SK-N-SH (cell line): ENCODE measurements around the gene TSKS. TPM values are rescaled to one million over a fixed set of nuclear protein-coding genes. Genes with fewer than 3 reads are reported as not detected.

Experiments
- CTCF ChIA-PET: fragments of 300-600, 350-600 bp; formaldehyde crosslinking; extraction: SDS; loops from one replicate; lab custom pipeline; 2021; lab: Yijun Ruan, JAX
- POLR2A ChIA-PET: fragments of 350-600 bp; sonication (Branson Sonifier 250); formaldehyde crosslinking; extraction: SDS; loops from one replicate; lab custom pipeline; 2020; ENCODE audit warnings: antibody characterized with exemption, inconsistent platforms; lab: Yijun Ruan, JAX
- DNase-seq: peaks from one replicate; pipeline ENCODE4 v3.0.0; 2012
- H2AFZ ChIP-seq: fragments of 200-600 bp; sonication (generic); 2 replicates; pipeline ENCODE4 v1.8.1; 2016; ENCODE audit warnings: antibody characterized with exemption, mild to moderate bottlenecking, low read depth
- H3F3A ChIP-seq: fragments of 200-600 bp; sonication (generic); replicated peaks from 2 replicates; pipeline ENCODE3; 2016; ENCODE audit warnings: antibody characterized with exemption, mild to moderate bottlenecking; ENCODE audit not compliant: insufficient read depth
- H3K27ac ChIP-seq, 2 experiments: fragments of 200-500 bp in 1 of 2; fragments of 200-600 bp in 1 of 2; sonication (Bioruptor generic) in 1 of 2; sonication (generic), shearing (Covaris generic) in 1 of 2; 2 replicates each; pipeline versions ENCODE4 v1.5.1 to v1.6.1; 2014 to 2016; ENCODE audit warnings: low read depth in 2 of 2, inconsistent platforms in 1 of 2, low read length in 1 of 2, mild to moderate bottlenecking in 1 of 2, mixed read lengths in 1 of 2
- H3K27me3 ChIP-seq: fragments of 200-600 bp; sonication (generic), shearing (Covaris generic); 2 replicates; pipeline ENCODE4 v1.6.1; 2016; ENCODE audit warnings: mixed run types; ENCODE audit not compliant: insufficient read depth
- H3K36me3 ChIP-seq, 2 experiments: fragments of 200-500 bp in 1 of 2; fragments of 200-600 bp in 1 of 2; sonication (Bioruptor generic) in 1 of 2; sonication (generic) in 1 of 2; replicated peaks in 1 of 2; 2 replicates each; pipeline versions ENCODE3 to v1.5.1; 2014 to 2016; ENCODE audit warnings: low read length in 1 of 2, mild to moderate bottlenecking in 1 of 2; ENCODE audit not compliant: insufficient read depth in 2 of 2, control insufficient read depth in 1 of 2
- H3K4me1 ChIP-seq, 2 experiments: fragments of 200-500 bp in 1 of 2; fragments of 200-600 bp in 1 of 2; sonication (Bioruptor generic) in 1 of 2; sonication (generic), shearing (Covaris generic) in 1 of 2; 2 replicates each; pipeline versions ENCODE4 v1.5.1 to v1.6.1; 2014 to 2016; ENCODE audit warnings: low read depth in 1 of 2, low read length in 1 of 2, mixed run types in 1 of 2; ENCODE audit not compliant: insufficient read depth in 2 of 2, control insufficient read depth in 1 of 2
- H3K4me2 ChIP-seq: fragments of 200-600 bp; sonication (generic), shearing (Covaris generic); 2 replicates; pipeline ENCODE4 v1.6.1; 2017; ENCODE audit warnings: mixed run types
- H3K4me3 ChIP-seq, 2 experiments: fragments of 200-500 bp in 1 of 2; fragments of 200-600 bp in 1 of 2; sonication (Bioruptor generic) in 1 of 2; sonication (generic), shearing (Covaris generic) in 1 of 2; 2 replicates each; pipeline versions ENCODE4 v1.5.1 to v1.8.1; 2014 to 2016; ENCODE audit warnings: low read depth in 2 of 2, inconsistent platforms in 1 of 2, low read length in 1 of 2, mild to moderate bottlenecking in 1 of 2, mixed read lengths in 1 of 2, moderate library complexity in 1 of 2
- H3K79me2 ChIP-seq: fragments of 200-600 bp; sonication (generic); 2 replicates; pipeline ENCODE4 v1.8.1; 2017; ENCODE audit warnings: mild to moderate bottlenecking; ENCODE audit not compliant: insufficient read depth
- H3K9ac ChIP-seq: fragments of 200-600 bp; sonication (generic); 2 replicates; pipeline ENCODE4 v1.6.1; 2017; ENCODE audit warnings: mixed run types
- H3K9me2 ChIP-seq: fragments of 200-600 bp; sonication (generic); 2 replicates; pipeline ENCODE4 v1.6.1; 2017; ENCODE audit warnings: mixed run types
- H3K9me3 ChIP-seq: fragments of 200-600 bp; sonication (generic); 2 replicates; pipeline ENCODE4 v1.6.1; 2017; ENCODE audit warnings: mixed run types, mild to moderate bottlenecking, moderate library complexity
- H4K20me1 ChIP-seq: fragments of 200-600 bp; sonication (generic); 2 replicates; pipeline ENCODE4 v1.6.1; 2017; ENCODE audit warnings: mild to moderate bottlenecking, mixed run types; ENCODE audit not compliant: insufficient read depth
- CHD2 ChIP-seq: fragments of 150-350 bp; IDR thresholded peaks from 2 replicates; pipeline ENCODE4 v1.6.1; 2018; ENCODE audit warnings: low read length; ENCODE audit not compliant: partially characterized antibody
- EP300 ChIP-seq, 2 experiments: IDR thresholded peaks; 2 replicates each; pipeline versions ENCODE4 v1.4.0 to v1.6.1; 2012; ENCODE audit warnings: borderline replicate concordance in 1 of 2, low read depth in 1 of 2, low read length in 1 of 2
- FOSL2 ChIP-seq: IDR thresholded peaks from 2 replicates; pipeline ENCODE4 v1.4.0; 2012; ENCODE audit warnings: low read depth, mild to moderate bottlenecking, moderate library complexity, borderline replicate concordance
- FOXJ3 ChIP-seq: sonication (generic); formaldehyde crosslinking; IDR thresholded peaks from 2 replicates; pipeline ENCODE4 v1.5.1; 2020; ENCODE audit warnings: mild to moderate bottlenecking, missing genetic modification reagents
- GABPA ChIP-seq: IDR thresholded peaks from 2 replicates; pipeline ENCODE4 v1.4.0; 2012; ENCODE audit warnings: low read depth, mild to moderate bottlenecking
- GATA2 ChIP-seq: sonication (generic); formaldehyde crosslinking; IDR thresholded peaks from 2 replicates; pipeline ENCODE4 v1.5.0; 2020; ENCODE audit warnings: mild to moderate bottlenecking, missing genetic modification reagents
- JUND ChIP-seq: IDR thresholded peaks from 2 replicates; pipeline ENCODE4 v1.4.0; 2012
- MAX ChIP-seq: IDR thresholded peaks from 2 replicates; pipeline ENCODE4 v1.4.0; 2012; ENCODE audit warnings: low read depth
- MEF2A ChIP-seq: IDR thresholded peaks from 2 replicates; pipeline ENCODE4 v1.4.0; 2012; ENCODE audit warnings: low read depth, borderline replicate concordance
- MXI1 ChIP-seq: IDR thresholded peaks from 2 replicates; pipeline ENCODE4 v1.6.1; 2012; ENCODE audit warnings: mild to moderate bottlenecking, low read depth, low read length, improper control_type of control experiment
- NRF1 ChIP-seq: IDR thresholded peaks from 2 replicates; pipeline ENCODE4 v1.6.1; 2012; ENCODE audit warnings: low read depth, mild to moderate bottlenecking, low read length
- PBX3 ChIP-seq: IDR thresholded peaks from 2 replicates; pipeline ENCODE4; 2012
- POLR2AphosphoS5 ChIP-seq: IDR thresholded peaks from 2 replicates; pipeline ENCODE4 v1.6.1; 2012; ENCODE audit warnings: low read depth, low read length
- RAD21 ChIP-seq: IDR thresholded peaks from 2 replicates; pipeline ENCODE4 v1.6.1; 2012; ENCODE audit warnings: mild to moderate bottlenecking, low read length
- RCOR1 ChIP-seq: fragments of 150-350 bp; IDR thresholded peaks from 2 replicates; pipeline ENCODE4 v1.6.1; 2017; ENCODE audit warnings: antibody characterized with exemption, low read length
- REST ChIP-seq: IDR thresholded peaks from 2 replicates; pipeline ENCODE4 v1.6.1; 2012; ENCODE audit warnings: mild to moderate bottlenecking, low read depth, low read length, moderate library complexity
- RFX5 ChIP-seq: IDR thresholded peaks from 2 replicates; pipeline ENCODE4 v1.6.1; 2012; ENCODE audit warnings: mild to moderate bottlenecking, improper control_type of control experiment, low read length
- TAF1 ChIP-seq: IDR thresholded peaks from 2 replicates; pipeline ENCODE4 v1.6.1; 2012; ENCODE audit warnings: low read depth, mild to moderate bottlenecking, low read length, moderate library complexity, borderline replicate concordance
- TCF12 ChIP-seq: IDR thresholded peaks from 2 replicates; pipeline ENCODE4 v1.4.0; 2012
- TEAD4 ChIP-seq: IDR thresholded peaks from 2 replicates; pipeline ENCODE4 v1.4.0; 2012; ENCODE audit warnings: mild to moderate bottlenecking, borderline replicate concordance; ENCODE audit not compliant: insufficient read depth
- USF1 ChIP-seq: IDR thresholded peaks from 2 replicates; pipeline ENCODE4 v1.4.0; 2012; ENCODE audit warnings: low read depth, borderline replicate concordance
- USF2 ChIP-seq: fragments of 150-350 bp; IDR thresholded peaks from 2 replicates; pipeline ENCODE4 v1.6.1; 2017; ENCODE audit warnings: antibody characterized with exemption, low read length, low read depth, borderline replicate concordance
- YY1 ChIP-seq: IDR thresholded peaks from 2 replicates; pipeline ENCODE4 v1.4.0; 2012; ENCODE audit warnings: low read depth, mild to moderate bottlenecking
- ZBTB33 ChIP-seq: IDR thresholded peaks from 2 replicates; pipeline ENCODE4 v1.4.0; 2012; ENCODE audit warnings: low read depth, borderline replicate concordance
- WGBS: methylation state at CpG from one replicate; pipeline ENCODE4 v1.1.6; 2017; ENCODE audit warnings: low lambda C conversion rate; 5-methylcytosine and 5-hydroxymethylcytosine counted together
- polyA plus RNA-seq, 3 experiments: library from polyadenylated mRNA; depleted of rRNA; stranded (reverse); fragments of >200 nt; gene quantifications; 2 replicates each; pipeline ENCODE4 v1.2.3, GENCODE V29; 2012

Gene TSKS
- polyA plus RNA-seq, 1 of the 3 experiments (the other 2 are of a cell fraction), result not detected

GRCh38 chr19:49691243-49692146 is 71.6 kb downstream of the TSKS start:
- no peaks in the 10 kb centered on the region for H3K9me3 ChIP-seq
- H3K4me3 ChIP-seq, result peak overlapping the region; percentile 77 to 81
- no peaks in the 10 kb centered on the region for H4K20me1 ChIP-seq
- CTCF ChIA-PET, result interaction anchor here (0.6 to 8.0 kb wide), 10 partner anchors 10 to 121 kb away, joined by 3 to 75 read pairs (median 4); partner anchors contain the start of genes FUZ and PRMT1
- peak overlapping the region; percentile 81 for H2AFZ ChIP-seq
- 17% methylated on average over 25 of the region's 39 CpGs for WGBS
- peaks cover 27% of the 10 kb centered on the region for H3K79me2 ChIP-seq
- POLR2A ChIA-PET, result interaction anchor here (0.6 to 3.2 kb wide), 6 partner anchors 11 to 174 kb away, joined by 3 to 11 read pairs (median 4); partner anchors contain the start of gene PRMT1
- H3K9ac ChIP-seq, result peak overlapping the region; percentile 71
- peaks cover 15% of the 10 kb centered on the region for H3F3A ChIP-seq
- H3K27me3 ChIP-seq, result no peaks in the 10 kb centered on the region
- H3K4me1 ChIP-seq, result peaks cover 6 to 28% of the 10 kb centered on the region in 2 experiments; a peak in 2 of 4 replicates
- peak overlapping the region; percentile 60 to 95; a peak in 3 of 4 replicates for H3K27ac ChIP-seq
- H3K9me2 ChIP-seq, result no peaks in the 10 kb centered on the region
- peak overlapping the region; percentile 95 for H3K4me2 ChIP-seq
- DNase-seq, result peak; percentile 91
- H3K36me3 ChIP-seq, result peaks cover 15 to 20% of the 10 kb centered on the region in 2 experiments
- TF ChIP-seq PBX3 (no peak), MXI1 (0 out of 2 replicates have a peak, but pooled peaks have one; percentile 15), POLR2AphosphoS5 (no peak), TEAD4 (no peak), EP300 (IDR thresholded peaks at IDR 0.05; ENCODE audit: borderline replicate concordance in 1 of 2, low read depth in 1 of 2, low read length in 1 of 2) (no peak), TCF12 (no peak), YY1 (no peak), RFX5 (no peak), ZBTB33 (no peak), RAD21 (no peak), CHD2 (peak; percentile 93), MAX (peak; percentile 95), GATA2 (CRISPR knock-in tag) (no peak), TAF1 (0 out of 2 replicates have a peak, but pooled peaks have one; percentile 27), JUND (no peak), FOXJ3 (no peak), GABPA (no peak), FOSL2 (no peak), NRF1 (peak; percentile 84), RCOR1 (no peak), USF2 (no peak), REST (no peak), USF1 (no peak), MEF2A (no peak)
